Measurements from ENCODE around the gene MMP14. TPM values are rescaled to one million over a fixed set of nuclear protein-coding genes. Genes with fewer than 3 reads are reported as not detected.
A peak's percentile ranks its signal among the peaks of the same experiment; 100 is the strongest.
"Not testable (repeated sequence)": the region's sequence is repeated elsewhere in the genome, so short reads cannot be mapped to it uniquely, and the experiment has no call there.

The MMP14 gene
- polyA plus RNA-seq, 1 donor = 157 TPM

- no peak for DNase-seq (ENCODE audit: low read depth)
These were observed 20.0 kb downstream of the MMP14 start for GRCh38 chr14:22856428-22856827.

- DNase-seq (ENCODE audit: low read depth) = not testable (repeated sequence)
These were observed 24.0 kb downstream of the MMP14 start for GRCh38 chr14:22860377-22860776.

- DNase-seq (ENCODE audit: low read depth) = no peak
These were observed 25.3 kb downstream of the MMP14 start for GRCh38 chr14:22861651-22862050.

- no peak for DNase-seq (ENCODE audit: low read depth)
These were observed 28.6 kb downstream of the MMP14 start for GRCh38 chr14:22864979-22865378.

GRCh38 chr14:22865424-22866405, 29.3 kb downstream of the MMP14 start:
- DNase-seq (ENCODE audit: low read depth) = no peak

- DNase-seq (ENCODE audit: low read depth) = no peak
These were observed 30.5 kb downstream of the MMP14 start for GRCh38 chr14:22866874-22867273.

- DNase-seq (ENCODE audit: low read depth) = no peak
These were observed 34.4 kb downstream of the MMP14 start for GRCh38 chr14:22870811-22871223.

- DNase-seq (ENCODE audit: low read depth) = peak; percentile 80
These were observed 35.0 kb downstream of the MMP14 start, which contains the start of gene LRP10 for GRCh38 chr14:22871224-22872032. Gene LRP10 (plus strand): TSS chr14:22871740. CDS start chr14:22872304, 564 bp downstream.

GRCh38 chr14:22872033-22872832, 35.8 kb downstream of the MMP14 start:
- no peak for DNase-seq (ENCODE audit: low read depth)

GRCh38 chr14:22872833-22873520, 36.6 kb downstream of the MMP14 start:
- no peak for DNase-seq (ENCODE audit: low read depth)

GRCh38 chr14:22875003-22875747, 38.8 kb downstream of the MMP14 start:
- DNase-seq (ENCODE audit: low read depth) = no peak

- DNase-seq (ENCODE audit: low read depth) = no peak
These were observed 39.4 kb downstream of the MMP14 start for GRCh38 chr14:22875748-22876319.

GRCh38 chr14:22877000-22877501, 40.7 kb downstream of the MMP14 start:
- no peak for DNase-seq (ENCODE audit: low read depth)

- no peak for DNase-seq (ENCODE audit: low read depth)
These were observed 42.2 kb downstream of the MMP14 start for GRCh38 chr14:22878271-22879246.

- no peak for DNase-seq (ENCODE audit: low read depth)
These were observed 45.7 kb downstream of the MMP14 start for GRCh38 chr14:22882064-22882463.

- DNase-seq (ENCODE audit: low read depth) = no peak
These were observed 46.3 kb downstream of the MMP14 start for GRCh38 chr14:22882529-22883172.

GRCh38 chr14:22883173-22883976, 47.0 kb downstream of the MMP14 start, which contains the start of gene REM2:
Gene REM2 (plus strand): TSS chr14:22883222. CDS start chr14:22883288, 66 bp downstream.
- no peak for DNase-seq (ENCODE audit: low read depth)

All from forelimb muscle (tissue), 1 donor.